PC-3 (cell line): ENCODE measurements around the gene EMX2. TPM values are rescaled to one million over a fixed set of nuclear protein-coding genes. Genes with fewer than 3 reads are reported as not detected.

Source experiments
- ATAC-seq: fragments of 200-7000 bp; cut with Tn5 transposase; 2 replicates; pipeline ENCODE4 v1.9.1; 2020; ENCODE audit warnings: mild to moderate bottlenecking, moderate library complexity
- Bru-seq: library from RNA; stranded (reverse); fragments of 400-500 nt; gene quantifications from one replicate; lab custom pipeline; 2021; lab: Mats Ljungman, UMichigan
- BruChase-seq, 2 experiments: library from RNA; stranded (reverse); fragments of 400-500 nt; gene quantifications; one replicate each; lab custom pipeline; 2021; lab: Mats Ljungman, UMichigan
- BruUV-seq: library from RNA; stranded (reverse); fragments of 400-500 nt; replicated peaks from 2 replicates; lab custom pipeline; 2021; lab: Mats Ljungman, UMichigan
- CTCF ChIA-PET: fragments of 300-600 bp; sonication (Branson Sonifier 250); formaldehyde crosslinking; loops from one replicate; lab custom pipeline; 2022; ENCODE audit warnings: antibody characterized with exemption; lab: Charles Lee
- POLR2A ChIA-PET: fragments of 300-600 bp; sonication (Branson Sonifier 250); formaldehyde crosslinking; loops from one replicate; lab custom pipeline; 2022; ENCODE audit warnings: antibody characterized with exemption; ENCODE audit not compliant: unreplicated experiment; lab: Charles Lee
- DNase-seq: peaks from one replicate; pipeline ENCODE4 v3.0.0-alpha.2; 2015
- H2AFZ ChIP-seq: fragments of 300-600 bp; sonication (generic); 2 replicates; pipeline ENCODE4 v1.6.0; 2016; ENCODE audit warnings: antibody characterized with exemption, low read length
- H3F3A ChIP-seq: fragments of 300-600 bp; sonication (generic); one replicate; pipeline ENCODE4 v1.6.0; 2017; ENCODE audit warnings: antibody characterized with exemption, low read length, control low read depth, mild to moderate bottlenecking; ENCODE audit not compliant: unreplicated experiment
- H3K27ac ChIP-seq: fragments of 300-600 bp; sonication (generic); 2 replicates; pipeline ENCODE4 v1.5.1; 2016; ENCODE audit warnings: mild to moderate bottlenecking, low read length
- H3K27me3 ChIP-seq: fragments of 300-600 bp; sonication (generic); 2 replicates; pipeline ENCODE4 v1.6.1; 2016; ENCODE audit warnings: low read length, mixed read lengths
- H3K36me3 ChIP-seq: fragments of 300-600 bp; sonication (generic); 2 replicates; pipeline ENCODE4 v1.6.1; 2016; ENCODE audit warnings: low read depth, mixed run types, low read length, mixed read lengths
- H3K4me1 ChIP-seq: fragments of 300-600 bp; sonication (generic); 2 replicates; pipeline ENCODE4 v1.5.1; 2016; ENCODE audit warnings: low read length; ENCODE audit not compliant: insufficient read depth
- H3K4me2 ChIP-seq: fragments of 300-600 bp; sonication (generic); 2 replicates; pipeline ENCODE4 v1.6.0; 2016; ENCODE audit warnings: low read length
- H3K4me3 ChIP-seq: fragments of 300-600 bp; sonication (generic); 2 replicates; pipeline ENCODE4 v1.5.1; 2016; ENCODE audit warnings: mild to moderate bottlenecking, low read length, mixed read lengths
- H3K79me2 ChIP-seq: fragments of 300-600 bp; sonication (generic); 2 replicates; pipeline ENCODE4 v1.6.1; 2017; ENCODE audit warnings: low read length, mixed read lengths
- H3K9ac ChIP-seq: fragments of 300-600 bp; sonication (generic); 2 replicates; pipeline ENCODE4 v1.6.0; 2016; ENCODE audit warnings: mild to moderate bottlenecking, low read length
- H3K9me2 ChIP-seq: fragments of 300-600 bp; sonication (generic); replicated peaks from 2 replicates; pipeline ENCODE4 v1.6.1; 2016; ENCODE audit warnings: mixed run types, low read length, mixed read lengths
- H3K9me3 ChIP-seq: fragments of 300-600 bp; sonication (generic); 2 replicates; pipeline ENCODE4 v1.6.1; 2016; ENCODE audit warnings: low read length, mixed read lengths
- H4K20me1 ChIP-seq: fragments of 300-600 bp; sonication (generic); 2 replicates; pipeline ENCODE4 v1.6.1; 2016; ENCODE audit warnings: low read length, mixed read lengths
- EZH2 ChIP-seq: fragments of 300-600 bp; sonication (generic); IDR thresholded peaks from one replicate; pipeline ENCODE4 v1.6.1; 2017; ENCODE audit warnings: antibody characterized with exemption, mild to moderate bottlenecking, low read length; ENCODE audit not compliant: unreplicated experiment
- EZH2phosphoT487 ChIP-seq: fragments of 300-600 bp; sonication (generic); IDR thresholded peaks from 2 replicates; pipeline ENCODE4 v1.6.1; 2018; ENCODE audit warnings: mild to moderate bottlenecking, antibody characterized with exemption, low read length, borderline replicate concordance
- intact Hi-C: fragments of 100-400 bp; cut with micrococcal nuclease; formaldehyde crosslinking; loops from 2 replicates; pipeline ENCODE4 v1.9.0; 2023
- long read RNA-seq: library from polyadenylated mRNA; unstranded; transcript quantifications from one replicate; pipeline ENCODE4 v2.0.0, GENCODE V29; 2021; ENCODE audit not compliant: unreplicated experiment
- total RNA-seq: library from RNA; depleted of rRNA; stranded (reverse); fragments of >200 nt; gene quantifications from 2 replicates; pipeline ENCODE4 v1.2.3, GENCODE V29; 2014; rRNA removed
- TF ChIP-seq, protein P1 (sequence below): fragments of 300-600 bp; sonication (generic); conservative IDR thresholded peaks from 2 replicates; pipeline ENCODE4 v1.5.1; 2017; ENCODE audit warnings: antibody characterized with exemption, low read depth, mild to moderate bottlenecking, low read length

EMX2 gene
- total RNA-seq (not detected in 2 replicates), Bru-seq, nascent RNA (not detected), BruChase-seq, experiment 1, labeled RNA remaining after a 6-hour chase (not detected), BruChase-seq, experiment 2, labeled RNA remaining after a 2-hour chase (not detected)
- long read RNA-seq, result 0 reads

DNA sequence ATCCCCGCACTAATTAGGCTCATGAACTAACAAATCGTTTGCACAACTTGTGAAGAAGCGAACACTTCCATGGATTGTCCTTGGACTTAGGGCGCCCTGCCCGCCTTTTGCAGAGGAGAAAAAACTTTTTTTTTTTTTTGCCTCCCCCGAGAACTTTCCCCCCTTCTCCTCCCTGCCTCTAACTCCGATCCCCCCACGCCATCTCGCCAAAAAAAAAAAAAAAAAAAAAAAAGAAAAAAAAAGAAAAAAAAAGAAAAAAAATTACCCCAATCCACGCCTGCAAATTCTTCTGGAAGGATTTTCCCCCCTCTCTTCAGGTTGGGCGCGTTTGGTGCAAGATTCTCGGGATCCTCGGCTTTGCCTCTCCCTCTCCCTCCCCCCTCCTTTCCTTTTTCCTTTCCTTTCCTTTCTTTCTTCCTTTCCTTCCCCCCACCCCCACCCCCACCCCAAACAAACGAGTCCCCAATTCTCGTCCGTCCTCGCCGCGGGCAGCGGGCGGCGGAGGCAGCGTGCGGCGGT lies at the start of gene EMX2:
TSS of gene EMX2 (plus strand) at position 41 of the 519 bp plus-strand sequence. CDS start 522 bp downstream, outside the sequence.
- Histone ChIP-seq H3K4me2 (no peak within 1 kb of the TSS), H4K20me1 (no peaks in the 10 kb centered on the region), H3K27me3 (peaks cover 30% of the 10 kb centered on the region), H3K79me2 (no peaks in the 10 kb centered on the region), H3K9me2 (no peaks in the 10 kb centered on the region), H3K36me3 (no peaks in the 10 kb centered on the region), H3K4me3 (no peak within 1 kb of the TSS), H3K9ac (no peak within 1 kb of the TSS), H2AFZ (no peak within 1 kb of the TSS), H3K27ac (no peak within 1 kb of the TSS), H3K9me3 (no peaks in the 10 kb centered on the region), H3F3A (no peaks in the 10 kb centered on the region), H3K4me1 (0 out of 2 replicates have a peak, but pooled peaks cover 5% of the 10 kb centered on the region)
- no TSS peak for BruUV-seq
- intact Hi-C loops, result no loop called here
- no peak for ATAC-seq
- TF ChIP-seq, protein P1, sequence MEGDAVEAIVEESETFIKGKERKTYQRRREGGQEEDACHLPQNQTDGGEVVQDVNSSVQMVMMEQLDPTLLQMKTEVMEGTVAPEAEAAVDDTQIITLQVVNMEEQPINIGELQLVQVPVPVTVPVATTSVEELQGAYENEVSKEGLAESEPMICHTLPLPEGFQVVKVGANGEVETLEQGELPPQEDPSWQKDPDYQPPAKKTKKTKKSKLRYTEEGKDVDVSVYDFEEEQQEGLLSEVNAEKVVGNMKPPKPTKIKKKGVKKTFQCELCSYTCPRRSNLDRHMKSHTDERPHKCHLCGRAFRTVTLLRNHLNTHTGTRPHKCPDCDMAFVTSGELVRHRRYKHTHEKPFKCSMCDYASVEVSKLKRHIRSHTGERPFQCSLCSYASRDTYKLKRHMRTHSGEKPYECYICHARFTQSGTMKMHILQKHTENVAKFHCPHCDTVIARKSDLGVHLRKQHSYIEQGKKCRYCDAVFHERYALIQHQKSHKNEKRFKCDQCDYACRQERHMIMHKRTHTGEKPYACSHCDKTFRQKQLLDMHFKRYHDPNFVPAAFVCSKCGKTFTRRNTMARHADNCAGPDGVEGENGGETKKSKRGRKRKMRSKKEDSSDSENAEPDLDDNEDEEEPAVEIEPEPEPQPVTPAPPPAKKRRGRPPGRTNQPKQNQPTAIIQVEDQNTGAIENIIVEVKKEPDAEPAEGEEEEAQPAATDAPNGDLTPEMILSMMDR, result no peak
- no peak for TF ChIP-seq EZH2
- no peak for TF ChIP-seq EZH2phosphoT487
- no peak for DNase-seq
- ChIA-PET POLR2A (no interaction called here), CTCF (no interaction called here)

DNA sequence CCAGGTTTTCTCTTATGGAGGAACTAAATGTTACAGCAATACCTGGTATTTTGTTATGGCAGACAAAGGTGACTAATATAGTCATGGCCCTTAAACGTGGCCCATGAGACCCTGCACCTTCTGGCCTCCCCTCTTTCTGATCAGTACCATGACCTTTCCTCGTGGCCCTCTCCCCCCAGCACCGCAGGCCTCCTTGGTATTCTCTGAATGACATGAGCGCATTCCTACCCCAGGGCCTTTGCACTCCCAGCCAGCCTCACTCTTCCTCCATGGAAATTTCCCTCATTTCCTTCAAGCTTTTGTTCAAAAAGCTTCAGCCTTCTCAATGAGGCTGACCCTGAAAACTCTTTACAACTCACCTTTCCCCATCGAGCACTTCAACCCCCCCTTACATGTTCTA lies 46.5 kb upstream of the EMX2 start:
- H2AFZ ChIP-seq, result no peak overlapping the region
- CTCF ChIA-PET, result interaction anchor here (1.5 kb wide), 1 partner anchor 53 kb away, joined by 3 read pairs; no protein-coding TSS in a partner anchor
- no peaks in the 10 kb centered on the region for H4K20me1 ChIP-seq

More for the DNA sequence above, 46.5 kb upstream of the EMX2 start:
- no peaks in the 10 kb centered on the region for H3K36me3 ChIP-seq
- no peak overlapping the region for H3K4me2 ChIP-seq
- no peaks in the 10 kb centered on the region for H3K4me1 ChIP-seq
- no peaks in the 10 kb centered on the region for H3K9me3 ChIP-seq
- H3K9me2 ChIP-seq, result no peaks in the 10 kb centered on the region
- ATAC-seq (no peak), DNase-seq (no peak)
- H3K4me3 ChIP-seq, result no peak overlapping the region
- no peaks in the 10 kb centered on the region for H3F3A ChIP-seq
- intact Hi-C loops, result loop anchor here (1.0 to 5.0 kb wide), 4 partner anchors 745 to 1048 kb away; no protein-coding TSS in a partner anchor
- no peak overlapping the region for H3K9ac ChIP-seq
- no TSS peak for BruUV-seq
- POLR2A ChIA-PET, result no interaction called here
- TF ChIP-seq EZH2phosphoT487 (no peak), EZH2 (no peak)
- TF ChIP-seq, protein P1, result no peak
- peaks cover 52% of the 10 kb centered on the region for H3K27me3 ChIP-seq
- no peaks in the 10 kb centered on the region for H3K79me2 ChIP-seq
- no peak overlapping the region for H3K27ac ChIP-seq
